K562 (cell line): ENCODE data around the gene DNAH1.

ENCODE experiments used
- ATF2 ChIP-seq: sonication (generic); formaldehyde crosslinking; IDR thresholded peaks from 2 replicates; pipeline ENCODE4 v1.8.1; 2022; ENCODE audit warnings: missing genetic modification reagents
- CREB1 ChIP-seq, 2 experiments: sonication (generic) in 1 of 2; formaldehyde crosslinking in 1 of 2; IDR thresholded peaks; 2 replicates each; pipeline versions ENCODE4 v1.6.1 to v1.8.0; 2012 to 2022; ENCODE audit warnings: inconsistent platforms in 1 of 2, mild to moderate bottlenecking in 1 of 2, missing genetic modification reagents in 1 of 2, moderate library complexity in 1 of 2
- CTCF ChIP-seq, 3 experiments: IDR thresholded peaks in 2 of 3; conservative IDR thresholded peaks in 1 of 3; 2 replicates each; pipeline ENCODE4 v1.5.1; 2011 to 2012; ENCODE audit warnings: low read length in 3 of 3, mild to moderate bottlenecking in 3 of 3, control low read depth in 2 of 3, improper control_type of control experiment in 1 of 3, inconsistent platforms in 1 of 3, low read depth in 1 of 3, mixed read lengths in 1 of 3, moderate library complexity in 1 of 3; ENCODE audit not compliant: insufficient read depth in 2 of 3
- EP300 ChIP-seq: IDR thresholded peaks from 2 replicates; pipeline ENCODE4 v1.6.1; 2012; ENCODE audit warnings: low read length, improper control_type of control experiment
- HDAC8 ChIP-seq: fragments of 450-650 bp; IDR thresholded peaks from 2 replicates; pipeline ENCODE4 v1.6.1; 2016; ENCODE audit warnings: mild to moderate bottlenecking, missing genetic modification characterization, moderate library complexity, missing compliant biosample characterization
- HNRNPLL ChIP-seq: fragments of 200-400 bp; formaldehyde crosslinking; IDR thresholded peaks from 2 replicates; pipeline ENCODE4 v1.6.1; 2017; ENCODE audit warnings: low read length, low read depth, mild to moderate bottlenecking; ENCODE audit not compliant: poor library complexity, severe bottlenecking
- JUNB ChIP-seq: fragments of 450-650 bp; formaldehyde crosslinking; conservative IDR thresholded peaks from 2 replicates; pipeline ENCODE4 v1.4.0; 2020; ENCODE audit warnings: mild to moderate bottlenecking
- MAX ChIP-seq: sonication (generic); formaldehyde crosslinking; IDR thresholded peaks from 2 replicates; pipeline ENCODE4 v1.9.0; 2022; ENCODE audit warnings: mild to moderate bottlenecking, missing genetic modification reagents
- MYNN ChIP-seq, 2 experiments: sonication (generic); formaldehyde crosslinking in 1 of 2; IDR thresholded peaks; 2 replicates each; pipeline versions ENCODE4 v1.5.0 to v1.6.1; 2016 to 2020; ENCODE audit warnings: antibody characterized with exemption in 1 of 2, missing genetic modification reagents in 1 of 2
- YY1 ChIP-seq, 3 experiments: IDR thresholded peaks; 2 replicates each; pipeline ENCODE4 v1.6.1; 2011; ENCODE audit warnings: low read length in 2 of 3, mild to moderate bottlenecking in 2 of 3, moderate library complexity in 2 of 3, borderline replicate concordance in 1 of 3, control low read depth in 1 of 3, low read depth in 1 of 3; ENCODE audit not compliant: insufficient read depth in 3 of 3, insufficient replicate concordance in 2 of 3, control insufficient read depth in 1 of 3, insufficient read length in 1 of 3; ENCODE audit errors: extremely low read depth in 1 of 3
- ZNF780A ChIP-seq: fragments of 250-450 bp; sonication (Bioruptor Pico); IDR thresholded peaks from 2 replicates; pipeline ENCODE4 v1.5.0; 2021; ENCODE audit warnings: mild to moderate bottlenecking

- TF ChIP-seq CTCF (IDR thresholded peaks at IDR 0.05 in 2 of 3, conservative IDR thresholded peaks at IDR 0.05 in 1 of 3; ENCODE audit: insufficient read depth in 2 of 3, low read depth in 1 of 3, low read length in 3 of 3) (no peak), JUNB (CRISPR knock-in tag) (no peak), MYNN (IDR thresholded peaks at IDR 0.05) (no peak), MYNN (CRISPR knock-in tag; IDR thresholded peaks at IDR 0.05) (no peak), MAX (CRISPR knock-in tag) (no peak), ATF2 (CRISPR knock-in tag) (no peak), EP300 (no peak), HNRNPLL (no peak), CREB1 (IDR thresholded peaks at IDR 0.05) (no peak), CREB1 (CRISPR knock-in tag; IDR thresholded peaks at IDR 0.05) (no peak), ZNF780A (CRISPR knock-in tag) (no peak), HDAC8 (tag) (no peak), YY1 (IDR thresholded peaks at IDR 0.05; ENCODE audit: borderline replicate concordance in 1 of 3, control insufficient read depth in 1 of 3, extremely low read depth in 1 of 3, insufficient read depth in 3 of 3, insufficient read length in 1 of 3, insufficient replicate concordance in 2 of 3, low read depth in 1 of 3, low read length in 2 of 3) (no peak)
Measured at GRCh38 chr3:52294320-52295150, 21.6 kb upstream of the DNAH1 start.
